GM18505 (cell line): ENCODE data around the gene PPARA.
"Not testable (repeated sequence)": the region's sequence is repeated elsewhere in the genome, so short reads cannot be mapped to it uniquely, and the experiment has no call there.

ENCODE experiments used
- ATAC-seq: cut with Tn5 transposase; IDR thresholded peaks from one replicate; pipeline ENCODE4 v1.9.1; 2021; ENCODE audit not compliant: unreplicated experiment
- POLR2A ChIP-seq: IDR thresholded peaks from 4 replicates; pipeline ENCODE4 v1.6.1; 2011; ENCODE audit warnings: borderline replicate concordance; ENCODE audit not compliant: insufficient read depth, insufficient read length; ENCODE audit errors: extremely low read depth

The PPARA gene

DNA sequence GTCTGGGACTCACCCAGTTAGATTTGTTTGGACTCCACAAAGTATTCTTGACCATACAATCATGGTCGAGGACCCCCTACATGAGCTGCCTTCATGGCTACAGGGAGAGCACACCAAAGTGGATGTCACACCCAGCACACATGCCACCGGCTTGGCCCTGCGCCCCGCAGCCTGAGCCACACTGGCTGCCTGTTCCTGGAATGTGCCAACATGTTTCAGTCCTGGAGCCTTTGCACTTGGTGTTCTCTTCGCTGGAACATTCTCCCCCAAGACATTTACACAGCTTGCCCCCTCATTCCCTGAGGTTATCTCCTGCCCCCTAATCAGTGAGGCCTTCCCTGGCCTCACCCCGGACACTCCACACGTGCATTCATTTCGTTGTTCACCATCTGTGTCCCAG lies 46.0 kb downstream of the PPARA start:
- TF ChIP-seq POLR2A: no peak
- no peak for ATAC-seq

- no peak for TF ChIP-seq POLR2A
- no peak for ATAC-seq
Measured at GRCh38 chr22:46198274-46198673, 47.9 kb downstream of the PPARA start.

DNA sequence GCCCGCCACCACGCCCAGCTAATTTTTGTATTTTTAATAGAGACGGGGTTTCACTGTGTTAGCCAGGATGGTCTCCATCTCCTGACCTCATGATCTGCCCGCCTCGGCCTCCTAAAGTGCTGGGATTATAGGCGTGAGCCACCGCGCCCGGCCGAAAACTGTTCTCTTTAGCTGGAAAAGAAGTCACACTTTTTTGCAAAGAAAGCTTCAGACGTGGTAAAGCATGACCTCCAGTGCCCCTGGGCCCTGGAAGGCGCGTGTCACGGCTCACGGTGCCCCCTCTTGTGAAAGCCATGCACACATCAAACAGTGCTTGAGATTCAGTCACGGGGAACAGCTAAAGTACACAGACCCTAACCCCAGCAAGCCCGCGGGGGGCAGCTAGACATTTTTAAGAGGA lies 48.5 kb downstream of the PPARA start:
- ATAC-seq: not testable (repeated sequence)

DNA sequence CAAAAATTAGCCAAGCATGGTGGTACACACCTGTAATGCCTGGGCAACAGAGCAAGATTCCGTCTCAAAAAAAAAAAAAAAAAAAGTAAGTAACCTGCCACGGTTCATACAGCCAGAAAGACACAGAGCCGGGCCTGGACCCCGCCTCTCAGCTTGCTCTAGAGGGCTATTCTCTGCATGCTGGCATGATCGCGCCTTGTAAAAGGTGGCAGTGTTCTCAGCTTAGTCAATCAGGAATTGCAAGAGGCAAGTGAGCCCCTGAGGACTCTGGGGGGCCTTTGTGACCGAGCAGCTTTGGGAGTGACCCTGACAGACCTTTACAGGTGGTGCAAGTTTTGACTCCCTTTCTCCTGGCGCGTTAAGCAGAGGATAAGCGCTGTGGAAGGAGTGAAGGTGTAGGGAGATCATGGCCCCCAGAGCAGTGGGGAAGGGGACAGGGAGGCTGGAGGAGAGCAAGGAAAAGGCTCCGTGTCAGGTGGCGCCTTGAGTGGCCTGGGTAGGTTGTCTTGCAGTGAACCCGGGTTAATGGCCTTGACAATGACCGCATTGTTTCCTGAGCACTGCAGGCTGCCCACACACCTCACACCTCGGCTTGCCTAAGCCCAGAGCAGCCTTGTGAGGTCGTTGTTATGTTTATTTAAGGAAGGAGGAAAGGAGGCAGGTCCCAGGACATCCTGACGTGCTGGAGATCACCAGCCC lies 50.9 kb downstream of the PPARA start:
- no peak for TF ChIP-seq POLR2A
- no peak for ATAC-seq

DNA sequence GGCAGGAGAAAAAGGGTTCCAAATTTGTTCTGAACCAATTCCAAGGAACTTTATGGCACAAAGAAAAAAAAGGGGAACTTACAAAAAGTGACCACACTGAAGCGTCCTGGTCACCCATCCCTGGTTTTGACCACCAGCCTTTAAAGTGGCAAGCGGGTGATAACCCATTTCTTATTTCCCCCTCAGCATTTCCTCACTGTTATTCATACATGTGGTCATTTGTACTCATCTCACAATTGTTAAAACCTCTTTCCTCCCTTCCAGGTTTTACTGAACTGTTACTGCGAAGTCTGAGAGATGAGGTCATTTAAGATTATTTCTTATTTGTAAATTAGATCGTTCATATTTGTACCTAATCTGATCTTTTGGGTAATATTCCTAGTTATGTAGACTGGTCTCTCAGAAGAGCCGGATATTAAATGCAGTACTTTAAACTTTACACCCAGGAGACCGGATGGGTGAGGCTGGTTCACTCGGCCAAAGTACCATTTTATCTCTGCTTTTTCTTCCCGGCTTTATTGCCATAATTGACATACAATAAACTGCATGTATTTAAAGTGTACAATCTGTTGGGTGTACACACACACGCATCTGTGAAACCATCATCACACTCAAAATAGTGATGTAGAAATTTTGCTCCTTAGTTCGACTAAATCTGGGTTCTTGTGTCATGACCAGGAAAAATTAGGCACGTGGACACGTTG lies 52.7 kb downstream of the PPARA start:
- no peak for TF ChIP-seq POLR2A
- ATAC-seq: no peak

DNA sequence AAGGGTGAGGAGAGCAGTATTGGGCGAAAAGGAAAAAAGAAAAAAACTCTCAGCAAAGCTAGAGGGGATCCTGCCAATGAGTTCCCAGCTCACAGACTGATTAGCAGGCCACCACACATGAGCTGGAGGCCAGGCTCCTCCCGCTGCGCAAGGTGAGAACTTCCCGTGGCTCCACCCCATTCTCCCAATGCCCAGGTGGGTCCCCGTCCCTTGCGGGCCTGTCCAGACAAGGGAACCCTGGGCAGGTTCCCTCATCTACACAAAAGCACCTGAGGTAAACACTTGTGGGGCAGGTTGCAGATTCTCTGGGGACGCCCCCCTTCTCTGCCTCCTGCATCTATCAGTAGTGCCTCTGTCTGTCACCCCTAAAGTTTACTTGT lies 53.3 kb downstream of the PPARA start:
- TF ChIP-seq POLR2A: no peak
- ATAC-seq: no peak

DNA sequence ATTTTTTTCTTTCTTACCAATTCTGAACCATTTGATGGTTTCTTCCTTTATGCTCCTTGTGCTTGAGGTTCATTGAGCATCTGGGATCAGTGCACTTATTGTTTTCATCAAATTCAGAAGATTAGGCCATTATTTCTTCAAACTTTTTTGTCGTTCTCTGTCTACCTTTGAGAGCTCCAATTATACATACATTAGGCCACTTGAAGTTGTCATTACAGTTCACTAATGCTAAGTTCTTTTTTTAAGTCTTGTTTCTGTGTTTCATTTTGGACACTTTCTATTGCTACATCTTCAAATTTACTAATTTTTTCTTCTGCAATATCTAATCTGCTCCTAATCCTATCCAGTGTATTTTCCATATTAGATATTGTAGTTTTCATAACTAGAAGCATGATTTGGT lies 58.9 kb downstream of the PPARA start:
- no peak for ATAC-seq
- no peak for TF ChIP-seq POLR2A

DNA sequence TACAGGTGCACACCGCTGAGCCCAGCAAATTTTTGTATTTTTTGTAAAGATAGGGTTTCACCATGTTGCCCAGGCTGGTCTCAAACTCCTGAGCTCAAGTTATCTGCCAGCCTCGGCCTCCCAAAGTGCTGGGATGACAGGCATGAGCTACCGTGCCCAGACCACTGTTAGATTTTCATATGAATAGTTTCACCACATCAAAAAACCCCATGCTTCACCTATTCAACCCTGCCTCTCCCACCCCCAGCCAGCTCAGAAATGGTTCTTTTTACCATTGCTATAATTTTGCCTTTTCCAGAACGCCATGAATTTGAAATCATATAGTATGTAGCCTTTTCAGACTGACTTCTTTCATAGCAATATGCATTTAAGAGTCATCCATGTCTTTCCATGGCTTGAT lies 61.9 kb downstream of the PPARA start:
- no peak for ATAC-seq
- no peak for TF ChIP-seq POLR2A

GRCh38 chr22:46213052-46213451 lies 62.7 kb downstream of the PPARA start:
- no peak for ATAC-seq
- TF ChIP-seq POLR2A: no peak

- ATAC-seq: no peak
- TF ChIP-seq POLR2A: no peak
Measured at GRCh38 chr22:46214149-46214548, 63.8 kb downstream of the PPARA start.

- ATAC-seq: no peak
- TF ChIP-seq POLR2A: no peak
Measured at GRCh38 chr22:46214616-46215015, 64.3 kb downstream of the PPARA start.

DNA sequence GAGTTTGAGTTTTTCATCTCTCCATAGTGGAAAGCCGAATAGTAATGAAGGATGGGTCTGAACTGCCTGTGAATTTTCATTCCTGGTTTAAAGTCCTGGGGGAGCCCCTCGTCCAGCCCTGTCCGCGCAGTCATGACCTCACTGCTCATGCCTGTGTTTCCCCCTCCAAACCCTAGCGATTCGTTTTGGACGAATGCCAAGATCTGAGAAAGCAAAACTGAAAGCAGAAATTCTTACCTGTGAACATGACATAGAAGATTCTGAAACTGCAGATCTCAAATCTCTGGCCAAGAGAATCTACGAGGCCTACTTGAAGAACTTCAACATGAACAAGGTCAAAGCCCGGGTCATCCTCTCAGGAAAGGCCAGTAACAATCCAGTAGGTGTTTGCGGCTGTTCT lies 69.3 kb downstream of the PPARA start:
- no peak for TF ChIP-seq POLR2A
- no peak for ATAC-seq

GRCh38 chr22:46220921-46221320 lies 70.6 kb downstream of the PPARA start:
- no peak for ATAC-seq
- no peak for TF ChIP-seq POLR2A

DNA sequence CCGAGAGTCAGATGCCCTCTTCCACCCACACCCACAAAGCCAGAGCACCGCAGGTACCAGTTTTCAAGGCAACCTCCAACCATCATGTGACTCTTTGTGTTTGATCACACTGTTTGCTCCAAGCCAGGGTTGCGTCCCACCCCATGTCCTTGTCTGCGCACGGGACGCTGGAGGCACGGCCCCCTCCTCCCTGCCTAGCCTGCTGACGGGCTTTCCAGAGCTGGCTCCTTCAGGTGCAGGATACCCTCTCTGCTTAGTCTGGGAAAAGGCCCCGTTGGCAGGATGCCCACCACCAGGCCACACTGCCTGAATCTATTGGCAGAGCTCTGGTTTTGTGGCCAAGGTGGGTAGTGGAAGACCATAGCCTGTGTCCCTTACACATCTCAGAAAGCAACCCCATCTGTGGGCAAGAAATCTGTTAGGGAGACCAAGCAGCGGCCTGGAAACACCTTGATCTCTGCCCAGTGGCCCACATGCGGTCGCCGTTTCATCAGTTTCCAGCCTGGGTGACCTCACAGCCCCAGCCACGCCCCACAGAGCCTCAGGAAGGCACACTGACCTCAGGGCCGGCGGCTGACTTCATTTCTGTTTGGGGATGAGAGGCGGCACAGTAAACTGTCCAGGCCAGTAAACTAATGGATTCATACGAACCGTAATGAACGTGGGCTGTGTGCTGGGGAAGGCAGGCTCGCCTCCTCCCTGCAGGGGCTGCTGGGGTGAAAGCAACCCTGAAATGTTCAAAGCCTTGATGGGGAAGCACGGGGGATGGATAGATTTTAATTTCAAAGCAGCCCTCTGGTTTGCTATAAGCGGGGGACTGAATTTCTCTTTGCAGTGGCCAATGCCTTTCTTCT lies 73.9 kb downstream of the PPARA start:
- ATAC-seq: no peak
- no peak for TF ChIP-seq POLR2A
